GM18498 (cell line): Measurements from ENCODE around the gene FOXO6.

Experiments
- ATAC-seq: cut with Tn5 transposase; IDR thresholded peaks from one replicate; pipeline ENCODE4 v1.9.1; 2021; ENCODE audit warnings: mild to moderate bottlenecking, moderate library complexity; ENCODE audit not compliant: unreplicated experiment

FOXO6 gene

GRCh38 chr1:41380979-41381691 lies 19.9 kb downstream of the FOXO6 start:
- no peak for ATAC-seq

DNA sequence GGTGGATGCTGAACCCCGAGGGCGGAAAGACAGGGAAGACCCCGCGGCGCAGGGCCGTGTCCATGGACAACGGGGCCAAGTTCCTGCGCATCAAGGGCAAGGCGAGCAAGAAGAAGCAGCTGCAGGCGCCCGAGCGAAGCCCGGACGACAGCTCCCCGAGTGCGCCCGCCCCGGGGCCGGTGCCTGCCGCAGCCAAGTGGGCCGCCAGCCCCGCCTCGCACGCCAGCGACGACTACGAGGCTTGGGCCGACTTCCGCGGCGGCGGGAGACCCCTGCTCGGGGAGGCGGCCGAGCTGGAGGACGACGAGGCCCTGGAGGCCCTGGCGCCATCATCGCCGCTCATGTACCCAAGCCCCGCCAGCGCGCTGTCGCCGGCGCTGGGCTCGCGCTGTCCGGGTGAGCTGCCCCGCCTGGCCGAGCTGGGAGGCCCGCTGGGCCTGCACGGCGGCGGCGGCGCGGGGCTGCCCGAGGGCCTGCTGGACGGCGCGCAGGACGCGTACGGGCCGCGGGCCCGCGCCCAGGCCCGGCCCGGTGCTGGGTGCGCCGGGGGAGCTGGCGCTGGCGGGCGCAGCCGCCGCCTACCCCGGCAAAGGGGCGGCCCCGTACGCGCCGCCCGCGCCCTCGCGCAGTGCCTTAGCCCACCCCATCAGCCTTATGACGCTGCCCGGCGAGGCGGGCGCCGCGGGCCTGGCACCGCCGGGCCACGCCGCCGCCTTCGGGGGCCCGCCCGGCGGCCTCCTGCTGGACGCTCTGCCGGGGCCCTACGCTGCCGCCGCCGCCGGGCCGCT lies 20.7 kb downstream of the FOXO6 start:
- no peak for ATAC-seq

- ATAC-seq = no peak
Observed at GRCh38 chr1:41382480-41383090, 21.4 kb downstream of the FOXO6 start.

DNA sequence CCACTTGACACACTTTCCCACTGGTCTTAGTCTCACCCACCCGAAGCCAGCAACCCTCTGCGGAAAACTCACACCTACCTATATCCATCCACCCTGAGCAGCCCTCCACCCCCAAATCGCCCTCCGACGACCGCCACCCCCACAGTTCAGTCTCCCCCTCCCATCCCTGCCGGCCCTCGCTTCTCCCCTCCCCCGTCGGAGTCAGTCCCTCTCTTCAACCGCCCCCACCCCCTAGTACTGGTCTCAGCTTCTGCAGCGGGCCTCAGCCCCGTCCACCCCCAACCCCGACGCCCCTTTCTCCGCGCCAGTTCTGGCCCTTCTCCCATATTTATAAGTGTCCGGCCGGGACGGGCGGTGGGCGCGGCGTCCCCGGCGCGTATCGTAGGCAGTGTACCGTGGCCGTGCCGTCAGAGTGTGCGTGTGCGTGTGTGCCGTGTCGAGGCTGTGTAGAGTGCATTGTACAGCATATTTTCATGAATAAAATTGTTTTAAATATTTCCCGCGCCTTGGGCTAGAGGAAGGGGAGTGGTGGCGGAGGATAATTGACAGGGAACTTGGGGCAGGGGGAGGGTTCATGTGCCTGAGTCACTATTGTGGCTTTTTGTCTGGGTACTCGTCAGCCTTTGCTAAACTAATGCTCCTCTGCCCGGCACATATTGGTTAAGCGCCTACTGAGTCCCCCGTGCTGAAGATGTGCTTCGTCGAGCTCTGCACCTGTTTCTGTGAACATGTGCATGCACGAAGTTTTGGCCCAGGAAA lies 22.0 kb downstream of the FOXO6 start:
- ATAC-seq = no peak

DNA sequence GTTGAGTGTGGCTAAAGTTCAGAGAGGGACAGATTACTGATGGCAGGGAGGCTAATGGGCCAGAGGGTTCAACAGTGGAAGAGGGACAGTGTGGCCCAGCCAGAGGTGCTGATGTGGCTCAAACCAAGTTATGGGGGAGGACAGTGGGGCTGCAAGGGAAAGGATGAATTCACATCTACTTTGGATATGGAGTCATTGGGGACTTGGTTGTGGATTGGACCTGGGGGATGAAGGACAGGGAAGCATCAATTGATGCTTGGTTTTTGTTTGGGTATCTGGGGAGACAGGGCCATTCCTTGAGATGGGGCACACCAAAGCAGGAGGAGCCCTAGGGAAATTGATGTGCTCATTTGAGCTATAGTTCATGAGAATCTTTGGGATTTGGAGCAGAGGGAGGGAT lies 23.3 kb downstream of the FOXO6 start:
- no peak for ATAC-seq

DNA sequence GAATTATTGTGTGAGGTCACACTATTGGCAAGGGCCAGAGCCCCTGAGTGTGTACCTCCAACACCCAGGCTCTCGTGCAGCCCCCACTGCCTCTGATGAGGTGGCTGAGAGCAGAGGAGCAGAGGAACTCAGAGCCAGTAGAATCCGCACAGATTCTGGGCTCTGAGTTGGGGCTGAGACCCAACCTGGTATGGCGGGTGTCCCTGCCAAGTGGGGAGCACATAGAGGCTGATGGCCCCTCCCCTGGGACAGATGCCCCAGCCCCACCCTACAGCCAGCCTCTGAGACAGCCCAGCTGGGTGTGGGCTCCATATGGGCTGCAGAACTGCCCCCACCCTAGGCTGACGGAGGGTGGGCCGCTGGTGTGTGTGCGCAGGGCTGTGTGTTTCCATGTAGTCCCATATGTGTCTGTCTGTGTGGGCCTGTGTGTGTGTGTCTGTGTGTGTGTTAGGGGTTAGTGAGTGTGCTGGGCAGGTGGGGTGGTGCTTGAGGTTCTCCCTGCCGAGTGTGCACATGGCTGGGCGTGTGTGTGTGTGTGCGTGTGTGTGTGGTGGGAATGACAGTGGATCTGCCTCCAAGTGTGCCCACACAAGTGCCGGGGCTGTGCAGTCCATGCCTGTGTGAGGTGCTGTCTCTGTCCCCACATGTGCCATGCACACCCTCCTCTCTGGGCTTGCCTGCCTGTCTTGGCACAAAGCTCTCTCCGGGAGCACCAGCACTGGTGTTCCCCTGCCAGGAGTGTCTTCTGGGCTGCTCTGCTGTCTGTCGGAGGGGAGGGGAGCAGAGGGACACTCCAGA lies 24.4 kb downstream of the FOXO6 start:
- no peak for ATAC-seq

DNA sequence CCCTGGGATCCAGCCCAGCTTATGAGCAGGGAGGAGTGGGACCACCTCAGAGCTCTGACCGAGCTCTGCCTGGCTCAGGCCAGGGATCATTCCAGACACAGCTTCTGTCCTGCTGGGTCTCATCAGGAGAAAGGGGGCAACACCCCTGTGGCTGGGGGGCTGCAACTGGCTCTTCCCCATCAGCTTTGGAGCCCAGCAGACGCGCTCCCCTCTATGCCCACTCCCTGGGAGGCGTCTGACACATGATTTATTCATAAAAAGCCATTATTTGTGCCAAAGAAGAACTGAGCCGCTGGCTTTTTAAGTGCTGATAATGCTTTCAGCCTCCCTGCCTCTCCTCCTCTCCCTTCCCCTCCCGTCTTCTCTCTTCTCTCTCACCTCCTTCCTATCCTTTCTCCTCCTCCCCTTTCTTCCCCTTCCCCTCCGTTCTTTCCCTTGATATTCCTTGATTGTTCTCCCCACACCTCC lies 25.0 kb downstream of the FOXO6 start:
- no peak for ATAC-seq

GRCh38 chr1:41387667-41388091 lies 26.4 kb downstream of the FOXO6 start:
- no peak for ATAC-seq

DNA sequence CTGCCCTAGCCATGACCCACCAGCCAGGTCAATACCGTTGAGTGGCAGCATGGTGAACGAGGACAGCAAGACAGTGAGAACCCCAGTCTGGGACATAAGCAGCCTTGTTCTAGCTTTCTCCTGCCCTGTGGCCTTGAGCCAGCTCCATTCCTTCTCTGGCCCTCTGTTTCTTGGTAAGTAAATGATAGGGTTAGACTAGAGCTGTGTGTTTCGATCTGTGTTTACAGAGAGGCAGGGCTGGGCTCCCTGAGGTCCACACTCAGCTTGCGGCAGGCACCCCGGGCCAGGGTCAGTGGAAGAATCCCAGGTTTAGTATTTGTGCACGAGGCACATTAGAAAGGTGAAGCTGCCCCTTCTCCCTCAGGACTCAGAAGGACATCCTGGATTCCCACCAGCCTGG lies 27.3 kb downstream of the FOXO6 start:
- ATAC-seq = no peak

GRCh38 chr1:41389009-41389408 lies 27.8 kb downstream of the FOXO6 start:
- ATAC-seq = no peak

DNA sequence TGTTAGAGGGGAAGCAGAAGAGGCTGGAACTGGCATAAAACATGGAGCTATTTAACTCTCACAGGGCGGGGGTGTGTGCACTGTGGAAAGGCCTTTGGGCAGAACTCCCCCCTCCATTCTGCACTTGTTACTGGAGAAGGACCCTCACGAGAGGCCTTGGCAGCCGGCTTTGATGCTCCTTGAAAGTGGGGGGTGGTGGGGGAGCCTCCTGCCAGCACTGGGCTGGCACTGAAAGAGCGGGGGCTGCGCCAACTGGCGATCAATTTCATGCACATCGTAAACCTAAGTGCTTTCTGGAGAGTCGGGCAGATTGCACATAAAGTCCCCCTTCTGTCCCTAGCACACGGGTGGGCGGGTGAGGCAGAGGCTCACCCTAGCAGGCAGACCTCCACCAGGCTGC lies 28.9 kb downstream of the FOXO6 start:
- ATAC-seq = no peak

DNA sequence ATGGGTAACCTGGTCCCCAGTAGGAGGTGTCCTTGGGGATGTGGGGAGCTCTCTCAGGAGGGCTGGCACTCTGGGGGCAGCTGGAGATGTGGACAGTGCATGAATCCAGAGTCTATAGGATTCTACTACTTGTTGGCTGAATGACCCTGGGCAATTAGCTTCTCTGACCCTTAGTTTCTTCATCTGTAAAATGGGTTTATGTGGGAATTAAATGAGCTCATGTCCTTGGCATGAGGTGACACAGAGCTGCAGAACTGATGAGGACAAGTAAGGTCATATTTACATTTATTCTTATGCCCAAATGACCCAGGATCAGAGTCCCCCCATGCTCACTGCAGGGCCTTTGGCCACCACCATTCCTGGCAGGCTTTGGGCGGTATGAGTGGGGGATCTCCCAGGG lies 29.3 kb downstream of the FOXO6 start:
- ATAC-seq = no peak

DNA sequence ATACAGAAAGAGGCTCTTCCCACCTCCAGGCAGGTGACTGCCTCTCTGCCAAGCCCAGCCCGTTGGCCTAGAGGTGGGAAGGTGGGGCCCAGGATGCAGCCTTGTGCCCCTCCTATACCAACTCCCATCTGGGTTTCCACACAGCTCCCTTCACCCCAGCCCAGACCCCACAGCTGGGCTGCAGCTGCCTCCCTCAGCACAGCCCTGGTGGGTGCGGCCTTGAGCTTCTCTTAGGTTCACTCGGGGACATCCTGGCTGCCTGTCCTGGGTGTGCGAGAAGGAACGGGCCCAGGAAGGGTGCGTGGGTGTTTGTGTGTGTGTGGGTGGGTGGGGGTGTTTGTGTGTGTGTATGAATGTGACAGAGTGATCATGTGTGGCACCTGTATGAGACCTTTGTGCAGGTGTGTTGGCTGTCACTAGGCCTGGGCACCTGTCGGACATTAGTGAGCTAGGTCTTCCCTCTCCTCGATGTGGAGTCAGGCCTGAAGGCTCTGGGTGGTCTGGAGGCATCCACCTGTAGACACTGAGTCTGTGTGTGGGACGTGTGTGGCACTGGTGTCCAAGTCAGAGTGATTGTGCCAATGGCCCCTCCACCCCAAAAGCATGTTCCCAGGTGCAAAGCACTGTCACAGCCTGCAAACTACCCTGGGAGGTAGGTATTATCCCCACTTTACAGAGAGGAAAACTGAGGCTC lies 30.7 kb downstream of the FOXO6 start:
- ATAC-seq = no peak

- ATAC-seq = no peak
Observed at GRCh38 chr1:41392528-41392924, 31.3 kb downstream of the FOXO6 start.

DNA sequence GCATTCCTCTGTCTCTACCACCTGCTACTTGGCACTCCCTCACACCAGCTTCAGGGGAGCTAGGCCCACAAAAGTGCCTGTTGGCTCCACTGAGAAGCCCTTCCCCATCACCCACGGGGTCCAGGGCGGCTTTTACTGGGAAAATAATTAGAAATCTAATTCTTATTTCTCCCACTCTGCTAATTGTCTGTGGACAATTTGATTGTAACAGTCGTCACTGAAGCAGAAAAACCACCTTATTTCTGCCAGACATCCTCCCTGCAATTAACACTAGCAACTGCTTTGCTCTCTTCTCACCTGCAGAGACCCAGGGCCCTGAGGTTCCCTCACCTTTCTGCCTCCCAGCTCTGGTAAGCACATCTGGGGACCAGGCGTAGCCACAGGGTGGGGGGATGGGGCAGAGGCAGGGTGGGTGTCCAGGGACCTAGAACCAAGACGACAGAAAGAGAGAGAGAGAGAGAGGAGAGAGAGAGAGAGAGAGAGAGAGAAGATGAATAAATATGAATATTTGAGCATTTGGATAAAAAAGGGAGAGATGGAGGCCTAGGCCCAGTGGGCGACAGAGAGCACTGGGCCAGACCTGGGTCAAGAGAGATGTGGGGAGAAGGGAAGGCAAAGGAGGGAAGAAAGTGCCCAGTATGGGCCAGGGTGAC lies 32.6 kb downstream of the FOXO6 start:
- no peak for ATAC-seq

GRCh38 chr1:41394369-41394744 lies 33.1 kb downstream of the FOXO6 start:
- ATAC-seq = no peak

- ATAC-seq = no peak
Observed at GRCh38 chr1:41394959-41395956, 34.0 kb downstream of the FOXO6 start.

DNA sequence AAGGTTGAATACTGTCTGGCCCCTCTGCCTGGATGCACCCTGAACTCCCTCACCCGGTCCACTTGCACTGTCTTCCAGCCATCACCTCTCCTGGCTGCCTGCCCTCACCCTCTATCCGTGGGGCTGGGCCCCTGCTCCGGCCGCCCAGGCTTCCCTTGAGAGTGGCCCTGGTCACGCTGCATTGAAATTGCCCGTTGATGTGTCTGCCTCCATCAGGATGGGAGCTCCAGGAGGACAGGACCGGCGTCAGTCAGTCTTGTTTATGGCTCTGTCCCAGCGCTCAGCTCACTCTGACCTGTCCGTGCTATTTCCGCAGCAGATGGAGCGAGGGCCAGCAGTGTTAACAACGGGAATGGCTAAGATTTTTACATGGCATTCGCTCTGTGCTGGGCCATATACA lies 34.9 kb downstream of the FOXO6 start:
- no peak for ATAC-seq
